Measurements from ENCODE around the gene HAO2. TPM values are rescaled to one million over a fixed set of nuclear protein-coding genes. Genes with fewer than 3 reads are reported as not detected.

The HAO2 gene
- total RNA-seq, 1 donor from 2014 or later = not detected

DNA sequence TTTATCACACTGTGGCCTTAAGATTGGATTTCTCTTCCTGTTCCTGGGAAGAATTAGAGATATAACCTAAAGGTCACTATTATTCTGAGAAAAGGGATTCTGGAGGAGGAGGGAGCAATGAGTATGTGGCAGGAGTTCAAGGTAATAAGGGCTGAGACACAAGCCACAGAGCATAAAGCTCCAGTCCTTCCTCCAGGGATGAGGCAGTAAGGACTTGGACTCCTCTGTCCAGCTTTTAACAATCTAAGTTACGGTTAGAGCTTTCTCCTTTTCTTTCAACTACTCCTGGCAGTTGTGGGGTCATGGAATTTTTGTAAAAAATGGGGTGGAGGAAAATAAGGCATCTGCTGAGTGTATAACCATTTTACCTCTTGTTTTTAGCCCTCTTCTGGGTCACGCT, 46.4 kb downstream of the HAO2 start, which contains the start of gene HSD3B2:
HSD3B2 (plus strand) TSS at position 201 of the 400 bp plus-strand sequence. CDS start 270 bp downstream, outside the sequence.
- Mint-ChIP-seq H3K4me1 (no peaks in the 10 kb centered on the region), H3K27me3 (peaks cover 2% of the 10 kb centered on the region)
- intact Hi-C loops (cut with micrococcal nuclease) = no loop called here

DNA sequence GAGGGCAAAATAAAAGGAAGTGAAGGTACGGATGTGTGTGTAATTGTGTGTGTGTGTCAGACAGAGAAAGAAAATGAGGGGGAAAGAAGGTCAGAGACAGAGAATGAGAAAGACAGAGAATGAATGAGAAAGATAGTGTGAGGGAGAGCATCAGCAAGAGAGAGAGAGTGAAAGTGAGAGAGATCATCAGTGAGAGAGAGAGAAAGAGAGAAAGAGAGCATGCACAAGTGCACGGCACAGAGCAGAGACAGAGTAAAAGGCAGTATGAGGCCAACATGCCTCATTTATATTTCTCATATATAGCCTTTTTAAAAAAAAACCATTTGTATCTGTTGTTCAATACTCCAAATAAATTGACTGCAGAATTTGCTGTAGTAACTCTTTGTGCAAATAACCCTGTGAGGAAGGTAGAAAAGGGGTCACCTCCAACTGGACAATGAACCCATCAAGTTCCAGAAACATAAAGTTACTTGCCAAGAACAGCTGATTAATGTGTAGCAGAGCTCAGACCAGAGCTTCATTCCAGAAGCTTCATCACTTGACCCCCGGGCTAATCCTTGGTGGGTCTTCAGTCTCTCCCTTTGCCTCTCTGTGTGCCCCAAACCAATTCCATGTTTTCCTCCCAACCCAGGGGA, 47.5 kb downstream of the HAO2 start:
- Mint-ChIP-seq H3K27ac (no peak overlapping the region), H3K4me3 (no peak overlapping the region), H3K27me3 (peaks cover 4% of the 10 kb centered on the region), H3K9me3 (no peaks in the 10 kb centered on the region), H3K36me3 (ENCODE audit: low read depth) (no peaks in the 10 kb centered on the region), H3K4me1 (no peaks in the 10 kb centered on the region)
- intact Hi-C loops (cut with micrococcal nuclease) = no loop called here
- no peak for DNase-seq

More for the DNA sequence above, 46.4 kb downstream of the HAO2 start, which contains the start of gene HSD3B2:
- Mint-ChIP-seq H3K36me3 (ENCODE audit: low read depth) (no peaks in the 10 kb centered on the region), H3K27ac (no peak within 1 kb of the TSS), H3K4me3 (no peak within 1 kb of the TSS), H3K9me3 (no peaks in the 10 kb centered on the region)
- no peak for DNase-seq

DNA sequence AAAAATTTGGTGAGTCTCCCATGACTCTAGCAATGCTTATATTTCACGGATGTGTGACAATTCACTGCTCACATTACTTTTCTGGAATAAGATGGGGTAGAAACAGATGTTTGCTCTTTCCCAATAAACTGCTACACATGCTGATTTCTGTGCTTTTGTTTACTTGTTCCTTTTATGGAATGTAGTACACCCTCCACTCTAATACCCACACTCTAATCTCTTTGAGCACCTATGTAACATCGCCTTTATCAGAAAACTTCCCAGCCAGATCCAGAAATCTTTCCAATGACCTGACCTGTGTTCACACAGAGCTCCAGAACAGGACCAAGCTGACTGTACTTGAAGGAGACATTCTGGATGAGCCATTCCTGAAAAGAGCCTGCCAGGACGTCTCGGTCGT, 50.5 kb downstream of the HAO2 start:
- Mint-ChIP-seq H3K9me3 (no peaks in the 10 kb centered on the region), H3K27ac (no peak overlapping the region), H3K4me1 (no peaks in the 10 kb centered on the region), H3K36me3 (ENCODE audit: low read depth) (no peaks in the 10 kb centered on the region), H3K27me3 (peaks cover 6% of the 10 kb centered on the region), H3K4me3 (no peak overlapping the region)
- DNase-seq = no peak
- intact Hi-C loops (cut with micrococcal nuclease) = no loop called here

DNA sequence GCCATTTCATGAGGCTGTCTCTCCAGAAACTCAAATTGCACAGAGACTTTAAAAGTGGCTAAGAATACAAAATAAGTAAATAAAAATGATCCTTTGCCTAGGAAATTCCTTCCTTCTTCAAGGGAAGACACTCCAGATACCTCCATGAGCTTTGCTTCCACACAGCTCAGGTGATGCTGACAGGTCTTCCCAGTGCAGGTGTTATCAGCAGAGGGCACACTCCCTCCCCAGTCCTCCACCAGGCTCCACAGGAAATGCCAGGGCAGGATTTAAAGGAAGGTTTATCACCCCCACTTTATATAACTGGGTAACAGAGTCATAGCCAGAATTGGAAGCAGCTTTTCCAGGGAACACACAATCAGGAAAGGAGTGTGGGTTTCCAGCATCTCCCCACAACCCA, 52.1 kb downstream of the HAO2 start:
- DNase-seq = no peak
- H3K4me1 Mint-ChIP-seq = no peaks in the 10 kb centered on the region
- intact Hi-C loops (cut with micrococcal nuclease) = no loop called here
- H3K9me3 Mint-ChIP-seq = no peaks in the 10 kb centered on the region
- H3K36me3 Mint-ChIP-seq (ENCODE audit: low read depth) = no peaks in the 10 kb centered on the region
- H3K4me3 Mint-ChIP-seq = no peak overlapping the region
- no peak overlapping the region for H3K27ac Mint-ChIP-seq
- peaks cover 6% of the 10 kb centered on the region for H3K27me3 Mint-ChIP-seq

DNA sequence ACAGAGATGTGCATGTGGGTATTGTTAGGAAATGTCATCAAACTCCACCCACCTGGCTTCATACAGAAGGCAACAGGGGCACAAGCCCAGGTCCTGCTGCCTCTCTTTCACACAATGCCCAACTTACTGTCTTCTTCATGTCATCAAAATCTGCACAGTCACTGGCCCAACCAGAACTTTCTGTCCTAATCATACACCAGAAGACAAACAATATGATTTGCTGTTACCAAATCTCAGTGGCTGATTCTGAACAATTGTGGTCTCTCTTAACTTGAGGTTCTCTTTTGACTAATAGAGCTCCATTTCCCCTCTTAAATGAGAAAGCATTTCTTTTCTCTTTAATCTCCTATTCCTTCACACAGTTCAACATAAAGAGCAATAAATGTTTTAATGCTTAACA, 54.0 kb downstream of the HAO2 start:
- no peak overlapping the region for H3K4me3 Mint-ChIP-seq
- H3K36me3 Mint-ChIP-seq (ENCODE audit: low read depth) = no peaks in the 10 kb centered on the region
- intact Hi-C loops (cut with micrococcal nuclease) = no loop called here
- H3K9me3 Mint-ChIP-seq = no peaks in the 10 kb centered on the region
- DNase-seq = no peak
- H3K4me1 Mint-ChIP-seq = no peaks in the 10 kb centered on the region
- no peak overlapping the region for H3K27ac Mint-ChIP-seq
- H3K27me3 Mint-ChIP-seq = peaks cover 6% of the 10 kb centered on the region

DNA sequence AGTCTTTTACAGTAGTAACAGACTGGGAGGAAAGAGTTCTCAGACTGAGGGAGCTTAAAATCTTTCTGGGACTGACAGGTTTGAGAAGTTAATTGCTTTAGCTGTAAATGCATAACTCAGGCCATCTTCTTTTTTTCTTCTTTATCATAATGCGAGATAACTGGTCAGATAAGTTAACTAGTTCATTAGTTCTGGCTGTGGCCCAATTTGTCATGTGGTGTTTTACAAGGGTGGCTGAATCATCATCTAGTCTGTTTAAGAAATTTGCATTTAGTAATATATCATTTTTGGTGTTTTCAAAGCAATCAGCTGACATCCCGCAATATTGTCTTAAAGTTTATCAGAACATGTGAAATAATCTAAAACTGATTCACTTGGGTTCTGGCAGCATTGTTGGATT, 60.4 kb downstream of the HAO2 start:
- intact Hi-C loops (cut with micrococcal nuclease) = no loop called here
- Mint-ChIP-seq H3K27me3 (peaks cover 1% of the 10 kb centered on the region), H3K4me1 (no peaks in the 10 kb centered on the region), H3K36me3 (ENCODE audit: low read depth) (no peaks in the 10 kb centered on the region), H3K9me3 (no peaks in the 10 kb centered on the region), H3K27ac (no peak overlapping the region), H3K4me3 (no peak overlapping the region)
- no peak for DNase-seq

DNA sequence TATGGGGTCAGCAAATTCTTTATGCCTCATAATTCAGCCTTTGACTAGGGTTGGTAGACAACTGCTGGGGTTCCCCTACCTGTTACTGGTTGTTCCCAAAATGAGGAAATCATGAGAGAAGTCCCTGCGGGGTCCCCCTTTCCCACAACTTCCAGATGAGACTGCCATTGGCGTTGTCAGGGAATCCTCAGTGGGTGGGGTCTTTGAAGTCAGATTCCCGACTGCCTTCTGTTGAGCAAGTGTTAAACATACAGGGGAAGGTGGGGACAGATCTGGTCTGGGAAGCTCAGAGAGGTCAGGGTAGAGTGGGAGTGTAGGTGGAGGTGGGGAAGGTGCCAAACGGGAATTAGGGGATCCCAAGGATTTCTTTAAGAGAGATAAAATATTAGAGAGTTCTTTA, 61.1 kb downstream of the HAO2 start:
- Mint-ChIP-seq H3K9me3 (no peaks in the 10 kb centered on the region), H3K36me3 (ENCODE audit: low read depth) (no peaks in the 10 kb centered on the region), H3K4me3 (no peak overlapping the region), H3K27me3 (peaks cover 1% of the 10 kb centered on the region), H3K4me1 (no peaks in the 10 kb centered on the region), H3K27ac (no peak overlapping the region)
- intact Hi-C loops (cut with micrococcal nuclease) = no loop called here
- no peak for DNase-seq

DNA sequence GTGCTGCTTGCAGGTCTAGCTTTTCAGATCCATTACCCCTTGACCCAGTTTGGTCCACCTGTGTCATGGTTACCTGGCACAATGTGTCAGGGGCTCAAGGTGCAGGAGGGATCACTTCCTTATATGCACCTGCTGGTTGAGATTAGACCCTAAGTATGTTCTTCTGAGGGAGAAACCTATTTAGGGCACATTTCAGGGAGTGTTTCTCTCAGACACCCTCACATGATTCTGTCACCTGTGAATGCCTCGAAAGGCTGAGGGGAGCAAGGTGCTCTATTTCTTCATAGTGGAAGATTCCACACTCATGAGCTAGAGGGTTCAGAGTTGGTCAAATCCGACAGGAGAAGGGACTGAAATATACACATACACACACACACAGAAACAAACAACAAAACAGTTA, 61.9 kb downstream of the HAO2 start:
- intact Hi-C loops (cut with micrococcal nuclease) = no loop called here
- H3K27me3 Mint-ChIP-seq = peaks cover 1% of the 10 kb centered on the region
- no peaks in the 10 kb centered on the region for H3K36me3 Mint-ChIP-seq (ENCODE audit: low read depth)
- no peaks in the 10 kb centered on the region for H3K9me3 Mint-ChIP-seq
- H3K4me3 Mint-ChIP-seq = no peak overlapping the region
- no peaks in the 10 kb centered on the region for H3K4me1 Mint-ChIP-seq
- no peak for DNase-seq
- H3K27ac Mint-ChIP-seq = no peak overlapping the region

DNA sequence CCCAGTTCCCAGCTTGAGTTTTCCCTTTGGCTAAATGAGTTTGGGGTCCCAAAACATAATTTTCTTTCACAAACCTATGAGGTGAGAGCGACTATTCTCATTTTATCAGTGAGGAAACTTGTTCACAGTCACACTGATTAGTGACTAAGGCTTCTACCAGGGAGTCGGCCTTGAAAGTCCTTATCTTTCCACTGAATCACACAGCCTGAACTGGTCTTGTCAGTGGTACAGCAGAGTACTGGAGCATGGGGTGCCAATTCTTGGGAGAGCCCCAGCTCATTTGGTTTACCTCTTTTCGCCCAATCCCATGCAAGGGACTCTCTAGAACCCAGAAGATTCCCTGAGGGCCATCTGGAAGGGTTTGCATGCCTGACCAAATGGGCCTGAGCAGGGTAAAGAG, 63.3 kb downstream of the HAO2 start:
- Mint-ChIP-seq H3K27ac (no peak overlapping the region), H3K27me3 (peaks cover 1% of the 10 kb centered on the region), H3K4me1 (no peaks in the 10 kb centered on the region), H3K9me3 (no peaks in the 10 kb centered on the region), H3K4me3 (no peak overlapping the region), H3K36me3 (ENCODE audit: low read depth) (no peaks in the 10 kb centered on the region)
- no peak for DNase-seq
- intact Hi-C loops (cut with micrococcal nuclease) = no loop called here

DNA sequence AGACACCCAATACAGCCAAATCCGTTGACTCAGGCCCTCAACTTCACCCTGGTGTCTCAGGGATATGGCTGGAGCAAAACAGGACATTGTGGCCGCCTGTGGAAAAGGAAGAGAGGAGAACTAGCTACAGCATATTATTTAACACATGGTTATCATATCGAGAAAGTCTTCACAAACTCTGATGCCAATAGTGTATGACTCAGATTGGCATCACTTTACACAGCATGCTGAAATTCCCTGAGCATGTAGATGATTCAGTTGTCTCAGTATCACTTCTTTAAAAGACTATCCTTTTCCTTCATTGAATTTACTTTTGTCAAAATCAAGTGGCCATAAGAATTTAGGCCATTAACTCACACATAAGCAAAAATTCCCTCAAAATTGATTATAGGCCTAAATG, 66.5 kb downstream of the HAO2 start:
- no peaks in the 10 kb centered on the region for H3K36me3 Mint-ChIP-seq (ENCODE audit: low read depth)
- intact Hi-C loops (cut with micrococcal nuclease) = no loop called here
- H3K27me3 Mint-ChIP-seq = peaks cover 7% of the 10 kb centered on the region
- no peak for DNase-seq
- no peak overlapping the region for H3K27ac Mint-ChIP-seq
- H3K4me1 Mint-ChIP-seq = no peaks in the 10 kb centered on the region
- H3K4me3 Mint-ChIP-seq = no peak overlapping the region
- H3K9me3 Mint-ChIP-seq = no peaks in the 10 kb centered on the region

DNA sequence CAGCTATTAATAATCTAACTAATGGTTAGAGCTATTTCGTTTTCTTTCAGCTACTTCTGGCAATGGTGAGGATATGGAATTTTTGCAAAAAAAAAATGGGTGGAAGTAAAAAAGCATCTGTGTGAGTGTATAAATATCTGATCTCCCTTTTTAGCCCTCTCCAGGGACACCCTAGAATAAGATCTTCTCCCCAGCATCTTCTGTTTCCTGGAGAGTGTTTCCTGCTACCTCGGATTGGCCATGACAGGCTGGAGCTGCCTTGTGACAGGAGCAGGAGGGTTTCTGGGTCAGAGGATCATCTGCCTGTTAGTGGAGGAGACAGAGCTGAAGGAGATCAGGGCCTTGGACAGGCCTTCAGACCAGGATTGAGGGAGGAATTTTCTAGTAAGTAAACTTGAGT, 70.2 kb downstream of the HAO2 start:
- Mint-ChIP-seq H3K36me3 (ENCODE audit: low read depth) (no peaks in the 10 kb centered on the region), H3K27ac (no peak overlapping the region), H3K4me1 (no peaks in the 10 kb centered on the region), H3K4me3 (no peak overlapping the region), H3K27me3 (peaks cover 13% of the 10 kb centered on the region), H3K9me3 (no peaks in the 10 kb centered on the region)
- DNase-seq = no peak
- intact Hi-C loops (cut with micrococcal nuclease) = no loop called here

DNA sequence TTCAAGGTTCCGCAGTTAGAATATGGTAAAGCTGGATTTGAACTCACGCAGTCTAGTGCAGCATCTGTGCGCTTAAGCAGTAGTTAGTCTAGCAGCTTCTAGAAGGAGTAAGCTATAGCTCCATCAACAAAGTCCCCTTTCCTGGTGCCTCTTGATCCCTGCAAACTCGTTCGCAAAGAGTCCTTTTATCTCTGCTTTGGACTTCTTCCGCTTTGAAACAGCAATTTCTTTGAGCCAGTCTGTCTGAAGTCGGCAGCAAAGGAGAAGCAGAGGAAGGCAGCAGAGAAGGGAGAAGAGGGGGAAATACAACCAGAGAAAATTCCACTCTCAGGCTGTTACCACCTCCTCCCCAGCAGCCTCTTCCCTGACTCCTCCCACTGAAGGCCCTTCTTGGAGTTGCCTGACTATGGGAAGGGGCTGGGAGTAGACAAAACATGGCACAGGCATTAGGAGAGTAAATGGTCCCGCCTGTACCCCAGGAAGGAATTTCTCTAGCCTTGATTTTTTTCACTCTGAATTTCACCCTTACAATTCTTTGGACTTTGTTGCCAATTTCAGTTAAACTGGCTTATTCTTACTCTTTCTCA, 72.2 kb downstream of the HAO2 start:
- intact Hi-C loops (cut with micrococcal nuclease) = no loop called here
- Mint-ChIP-seq H3K27ac (no peak overlapping the region), H3K4me3 (no peak overlapping the region), H3K27me3 (peaks cover 13% of the 10 kb centered on the region), H3K4me1 (no peaks in the 10 kb centered on the region), H3K36me3 (ENCODE audit: low read depth) (no peaks in the 10 kb centered on the region), H3K9me3 (no peaks in the 10 kb centered on the region)
- DNase-seq = no peak

DNA sequence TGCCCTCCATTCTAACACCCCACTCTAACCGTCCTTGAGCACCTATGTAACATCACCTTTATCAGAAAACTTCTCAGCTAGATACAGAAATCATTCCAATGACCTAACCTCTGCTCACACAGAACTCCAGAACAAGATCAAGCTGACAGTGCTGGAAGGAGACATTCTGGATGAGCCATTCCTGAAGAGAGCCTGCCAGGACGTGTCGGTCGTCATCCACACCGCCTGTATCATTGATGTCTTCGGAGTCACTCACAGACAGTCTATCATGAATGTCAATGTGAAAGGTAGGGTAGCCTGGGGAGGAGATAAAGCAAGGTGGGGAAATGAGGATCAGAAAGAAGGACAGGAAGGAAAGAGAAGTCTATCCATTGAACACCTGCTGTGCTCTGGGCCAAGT, 74.2 kb downstream of the HAO2 start:
- no peak overlapping the region for H3K4me3 Mint-ChIP-seq
- intact Hi-C loops (cut with micrococcal nuclease) = no loop called here
- H3K27me3 Mint-ChIP-seq = peaks cover 13% of the 10 kb centered on the region
- DNase-seq = no peak
- H3K4me1 Mint-ChIP-seq = no peaks in the 10 kb centered on the region
- no peak overlapping the region for H3K27ac Mint-ChIP-seq
- no peaks in the 10 kb centered on the region for H3K36me3 Mint-ChIP-seq (ENCODE audit: low read depth)
- H3K9me3 Mint-ChIP-seq = no peaks in the 10 kb centered on the region

Measured in activated CD4-positive, alpha-beta T cell treated with anti-CD3 and anti-CD28 coated beads, Interleukin-2, amount 10 ng/mL, durations not matched to agents 24 days and 14 days (primary cell).